GM21515 (cell line): ENCODE results near the gene AKAP11.
A peak's percentile ranks its signal among the peaks of the same experiment; 100 is the strongest.
"Not testable (repeated sequence)": the region's sequence is repeated elsewhere in the genome, so short reads cannot be mapped to it uniquely, and the experiment has no call there.

ENCODE experiments used
- ATAC-seq: cut with Tn5 transposase; IDR thresholded peaks from one replicate; pipeline ENCODE4 v1.9.1; 2021; ENCODE audit not compliant: unreplicated experiment

Gene AKAP11, protein sequence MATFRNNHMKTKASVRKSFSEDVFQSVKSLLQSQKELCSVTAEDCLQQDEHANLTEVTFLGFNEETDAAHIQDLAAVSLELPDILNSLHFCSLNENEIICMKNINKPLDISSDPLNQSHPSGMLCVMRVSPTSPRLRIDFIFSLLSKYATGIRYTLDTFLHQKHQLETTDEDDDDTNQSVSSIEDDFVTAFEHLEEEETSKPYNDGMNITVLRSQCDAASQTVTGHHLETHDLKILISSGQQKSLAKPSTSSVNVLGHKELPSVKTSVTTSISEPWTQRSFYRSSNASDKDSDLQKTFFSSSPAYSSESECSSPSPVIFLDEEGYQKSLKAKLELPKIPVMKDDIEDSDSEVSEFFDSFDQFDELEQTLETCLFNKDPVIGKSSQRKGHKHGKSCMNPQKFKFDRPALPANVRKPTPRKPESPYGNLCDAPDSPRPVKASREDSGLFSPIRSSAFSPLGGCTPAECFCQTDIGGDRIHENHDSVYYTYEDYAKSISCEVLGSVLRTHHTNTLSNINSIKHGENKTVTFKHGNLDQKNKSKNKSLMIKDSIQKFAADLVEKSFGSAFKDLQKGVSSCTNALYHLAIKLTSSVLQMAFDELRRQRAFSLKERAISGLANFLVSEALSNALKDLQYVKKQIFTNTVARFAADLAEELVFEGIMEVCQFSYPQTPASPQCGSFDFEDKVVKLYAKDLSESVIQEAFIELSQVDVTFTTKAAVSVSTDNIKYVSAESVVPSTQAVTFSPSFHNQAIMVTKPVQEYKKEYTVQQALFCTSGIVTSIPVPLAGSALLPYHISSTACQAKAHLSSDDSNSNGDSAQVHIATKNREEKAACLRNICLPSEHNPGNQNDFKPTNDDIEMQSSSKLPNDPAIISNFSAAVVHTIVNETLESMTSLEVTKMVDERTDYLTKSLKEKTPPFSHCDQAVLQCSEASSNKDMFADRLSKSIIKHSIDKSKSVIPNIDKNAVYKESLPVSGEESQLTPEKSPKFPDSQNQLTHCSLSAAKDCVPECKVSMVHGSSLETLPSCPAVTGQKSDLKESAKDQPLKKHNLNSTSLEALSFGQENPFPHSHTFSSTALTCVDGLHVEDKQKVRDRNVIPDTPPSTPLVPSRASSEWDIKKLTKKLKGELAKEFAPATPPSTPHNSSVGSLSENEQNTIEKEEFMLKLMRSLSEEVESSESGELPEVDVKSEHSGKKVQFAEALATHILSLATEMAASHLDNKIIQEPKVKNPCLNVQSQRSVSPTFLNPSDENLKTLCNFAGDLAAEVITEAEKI (N-terminal part only)

DNA sequence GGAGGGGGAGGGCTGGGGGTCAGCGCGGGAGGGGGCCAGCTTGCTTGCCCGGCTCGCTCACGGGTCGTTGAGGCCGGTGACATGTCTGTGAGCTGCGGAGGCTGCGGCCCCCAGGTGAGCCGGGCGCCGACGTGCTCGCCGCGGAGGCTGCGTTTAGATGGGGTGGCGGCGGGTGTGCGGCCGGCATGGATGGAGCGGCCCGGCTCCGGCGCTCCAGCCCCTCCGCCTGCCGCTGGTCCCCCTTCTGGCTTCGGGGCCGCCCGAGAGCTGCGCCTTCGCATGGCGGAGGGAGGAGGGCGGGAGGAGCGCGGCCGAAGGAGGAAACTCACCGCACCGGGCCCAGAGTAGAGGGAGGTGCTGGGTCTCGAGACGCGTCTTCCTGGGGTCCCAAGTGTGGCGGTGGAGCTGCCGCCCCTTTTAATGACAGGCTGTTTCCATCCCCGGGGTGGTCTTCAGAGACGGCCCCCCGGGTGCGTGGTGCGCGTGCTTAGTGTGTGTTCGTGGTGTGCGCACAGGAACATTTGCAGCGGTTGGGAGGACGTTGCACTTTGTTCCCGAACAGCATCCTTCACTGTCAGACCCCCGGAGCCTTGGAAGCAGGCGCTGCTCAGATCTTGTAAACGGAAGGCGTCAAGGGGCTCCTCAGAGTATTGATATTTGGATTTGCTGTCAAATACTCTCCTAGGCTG lies at the start of gene AKAP11:
AKAP11 (plus strand) TSS at position 38 of the 689 bp plus-strand sequence. CDS start 14,197 bp downstream, outside the sequence.
- peak; percentile 22 for ATAC-seq

GRCh38 chr13:42223681-42224080 lies 48.3 kb upstream of the AKAP11 start:
- no peak for ATAC-seq

DNA sequence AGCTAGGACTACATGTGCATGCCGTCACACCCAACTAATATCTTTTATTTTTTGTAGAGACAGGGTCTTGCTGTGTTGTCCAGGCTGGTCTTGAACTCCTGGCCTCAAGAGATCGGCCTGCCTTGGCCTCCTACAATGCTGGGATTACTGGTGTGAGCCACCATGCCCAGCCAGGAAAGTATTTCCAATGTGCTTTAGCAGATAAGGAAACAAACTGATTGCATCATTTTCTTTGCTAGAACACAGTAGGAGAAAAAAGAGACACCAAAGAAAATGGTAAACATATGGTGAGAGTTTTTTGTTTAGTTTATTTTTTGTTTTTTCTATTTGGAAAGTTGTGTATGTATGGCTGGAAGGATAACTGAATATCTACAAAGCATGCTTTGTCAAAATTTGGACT lies 46.9 kb upstream of the AKAP11 start:
- no peak for ATAC-seq

GRCh38 chr13:42226759-42227158 lies 45.2 kb upstream of the AKAP11 start:
- ATAC-seq = not testable (repeated sequence)

DNA sequence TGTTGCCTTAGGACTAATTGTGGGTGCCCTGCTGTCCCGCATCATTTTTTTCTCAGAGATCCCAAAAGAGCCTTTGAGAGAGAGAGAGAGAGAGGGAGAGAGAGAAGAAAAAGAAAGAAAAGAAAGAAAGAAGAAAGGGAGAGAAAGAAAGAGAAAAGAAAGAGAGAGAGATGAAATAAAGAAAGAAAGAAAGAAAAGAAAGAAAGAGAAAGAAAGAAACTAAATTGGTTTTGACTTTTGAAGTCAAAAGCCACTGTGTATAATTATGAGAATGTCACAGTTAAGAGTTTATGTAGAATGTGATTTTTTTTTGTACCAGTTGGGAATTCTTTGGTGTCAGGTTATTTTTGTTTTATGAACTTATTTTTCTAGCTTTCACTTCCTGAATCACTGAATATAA lies 43.4 kb upstream of the AKAP11 start:
- ATAC-seq = no peak

DNA sequence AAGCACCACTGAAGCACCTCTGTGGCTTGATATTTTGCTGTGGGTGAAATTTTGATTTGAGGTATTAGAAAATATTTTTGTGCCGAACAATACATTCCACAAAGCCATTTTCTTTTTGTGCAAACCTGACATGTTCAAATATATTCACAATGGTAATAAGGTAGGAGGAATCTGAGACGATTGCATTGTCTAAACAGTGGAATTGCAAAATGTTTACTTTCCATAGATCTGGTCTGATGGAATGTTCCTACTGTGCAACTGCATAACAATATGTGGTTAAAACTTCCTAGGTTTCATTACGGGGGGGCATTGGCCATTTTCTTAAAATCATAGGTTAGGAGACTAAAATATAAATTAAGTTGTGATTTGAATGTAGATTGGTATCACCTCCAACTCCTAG lies 42.7 kb upstream of the AKAP11 start:
- ATAC-seq = no peak

- ATAC-seq = no peak
Observed at GRCh38 chr13:42232671-42233070, 39.3 kb upstream of the AKAP11 start.

- no peak for ATAC-seq
Observed at GRCh38 chr13:42233726-42234125, 38.2 kb upstream of the AKAP11 start.

DNA sequence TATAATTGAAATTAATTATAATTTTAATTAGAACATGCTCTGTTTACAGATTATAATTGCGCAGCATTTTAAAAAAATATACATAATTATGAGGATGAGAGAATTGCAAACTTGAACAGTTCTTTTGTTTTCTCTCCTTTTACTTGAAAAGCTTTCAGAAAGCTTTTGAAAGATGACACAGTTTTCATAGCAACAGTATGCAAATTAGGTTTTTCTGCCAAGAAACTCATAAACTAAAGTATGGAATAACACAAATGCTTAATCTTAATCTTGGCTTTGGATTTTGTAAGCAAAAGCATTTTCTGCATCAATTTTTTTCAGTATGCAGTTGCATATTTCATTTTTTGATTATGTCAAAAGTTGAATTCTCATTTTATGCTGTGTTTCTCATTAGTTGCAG lies 32.8 kb upstream of the AKAP11 start:
- ATAC-seq = no peak

DNA sequence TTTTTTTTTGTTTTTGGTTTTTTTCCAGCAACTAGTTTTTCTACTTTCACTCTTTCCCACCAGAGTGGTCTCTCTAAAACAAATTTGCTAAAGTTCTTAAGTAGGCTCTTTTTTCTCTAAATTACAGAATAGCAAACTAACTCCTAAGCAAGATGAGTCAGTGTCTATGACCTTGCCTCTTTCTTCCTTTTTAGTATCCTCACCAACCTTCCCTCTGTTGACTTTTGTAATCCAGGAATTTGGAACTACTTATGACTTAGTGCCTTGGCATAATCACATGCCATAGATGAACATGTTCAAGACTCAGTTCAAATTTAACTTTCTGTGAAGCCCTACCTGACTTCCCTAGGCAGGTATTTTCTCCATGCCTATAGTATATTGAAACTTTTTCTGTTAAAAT lies 32.3 kb upstream of the AKAP11 start:
- no peak for ATAC-seq

GRCh38 chr13:42246541-42246940 lies 25.4 kb upstream of the AKAP11 start:
- no peak for ATAC-seq

- ATAC-seq = no peak
Observed at GRCh38 chr13:42247883-42248282, 24.1 kb upstream of the AKAP11 start.

- no peak for ATAC-seq
Observed at GRCh38 chr13:42255886-42256285, 16.1 kb upstream of the AKAP11 start.

- ATAC-seq = no peak
Observed at GRCh38 chr13:42258747-42259146, 13.2 kb upstream of the AKAP11 start.

DNA sequence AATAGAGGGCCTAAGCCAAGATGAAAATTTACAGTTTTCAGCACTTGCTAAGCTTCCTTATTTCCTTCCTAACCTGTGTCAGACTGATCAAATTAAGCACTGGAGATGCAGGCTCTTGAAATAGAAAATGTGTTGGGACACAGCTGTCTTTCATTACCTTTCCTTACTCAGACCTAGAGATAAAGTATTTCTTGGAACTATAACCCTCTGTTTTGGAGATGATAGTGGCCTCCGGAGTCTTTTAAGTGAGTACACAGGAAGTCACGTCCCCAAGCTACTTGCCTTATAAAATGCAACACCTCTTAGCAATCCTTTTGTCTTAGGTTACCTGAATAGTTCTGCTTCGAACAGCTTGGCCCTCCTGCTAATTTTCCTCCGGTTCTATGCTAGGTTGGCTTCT lies 12.4 kb upstream of the AKAP11 start:
- ATAC-seq = no peak

GRCh38 chr13:42260903-42261654 lies 10.9 kb upstream of the AKAP11 start:
- no peak for ATAC-seq

- ATAC-seq = no peak
Observed at GRCh38 chr13:42266473-42266872, 5.5 kb upstream of the AKAP11 start.

DNA sequence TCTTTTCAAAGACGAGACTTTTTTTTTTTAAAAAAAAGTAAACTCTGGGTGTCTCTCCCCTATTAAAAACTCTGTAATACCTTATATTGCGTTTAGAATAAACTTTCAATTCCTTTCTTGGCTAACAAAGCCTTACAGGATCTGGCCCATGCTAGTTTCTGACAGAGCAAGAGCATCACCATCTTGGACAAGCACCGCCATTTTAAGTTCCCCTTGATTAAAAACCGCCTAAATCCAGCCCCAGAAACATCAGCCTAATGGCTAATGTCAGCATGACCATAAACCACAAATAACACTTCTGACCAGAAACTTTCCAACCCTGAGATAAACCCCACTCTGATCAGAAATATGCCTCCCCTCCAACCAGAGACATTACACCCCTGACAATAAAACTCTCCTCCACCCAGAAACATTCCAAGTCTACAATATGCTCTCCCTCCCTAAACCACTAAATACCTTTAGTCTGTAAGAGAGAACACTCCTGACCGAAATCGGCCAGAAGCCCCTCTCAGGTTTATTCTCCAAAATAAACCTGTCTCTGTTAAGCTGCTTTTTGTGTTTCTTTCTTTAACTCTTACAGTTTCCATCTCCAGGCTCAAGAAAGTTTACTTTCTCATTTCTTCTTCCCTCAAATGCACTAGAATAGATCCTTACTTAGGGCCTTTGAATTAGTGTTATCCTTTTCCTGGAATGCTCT lies 1.6 kb upstream of the AKAP11 start:
- no peak for ATAC-seq

- no peak for ATAC-seq
Observed at GRCh38 chr13:42270857-42271215, 1.1 kb upstream of the AKAP11 start.
